GM12864 (cell line): ENCODE measurements around the gene DRG2.

Experiments
- DNase-seq: peaks from one replicate; pipeline ENCODE4 v3.0.0-alpha.2; 2011; ENCODE audit warnings: low read depth
- H3K4me3 ChIP-seq: 2 replicates; pipeline ENCODE4 v1.5.1; 2011; ENCODE audit warnings: mild to moderate bottlenecking, low read depth, low read length, control low read depth
- TF ChIP-seq, protein P1 (sequence below): IDR thresholded peaks from 2 replicates; pipeline ENCODE4 v1.5.1; 2011; ENCODE audit warnings: low read depth, mild to moderate bottlenecking, moderate library complexity, low read length, control low read depth, inconsistent platforms; ENCODE audit errors: missing control alignments

The DRG2 gene

GRCh38 chr17:18100616-18101015, 12.9 kb downstream of the DRG2 start:
- no peak for DNase-seq
- no peak overlapping the region for H3K4me3 ChIP-seq
- TF ChIP-seq, protein P1, sequence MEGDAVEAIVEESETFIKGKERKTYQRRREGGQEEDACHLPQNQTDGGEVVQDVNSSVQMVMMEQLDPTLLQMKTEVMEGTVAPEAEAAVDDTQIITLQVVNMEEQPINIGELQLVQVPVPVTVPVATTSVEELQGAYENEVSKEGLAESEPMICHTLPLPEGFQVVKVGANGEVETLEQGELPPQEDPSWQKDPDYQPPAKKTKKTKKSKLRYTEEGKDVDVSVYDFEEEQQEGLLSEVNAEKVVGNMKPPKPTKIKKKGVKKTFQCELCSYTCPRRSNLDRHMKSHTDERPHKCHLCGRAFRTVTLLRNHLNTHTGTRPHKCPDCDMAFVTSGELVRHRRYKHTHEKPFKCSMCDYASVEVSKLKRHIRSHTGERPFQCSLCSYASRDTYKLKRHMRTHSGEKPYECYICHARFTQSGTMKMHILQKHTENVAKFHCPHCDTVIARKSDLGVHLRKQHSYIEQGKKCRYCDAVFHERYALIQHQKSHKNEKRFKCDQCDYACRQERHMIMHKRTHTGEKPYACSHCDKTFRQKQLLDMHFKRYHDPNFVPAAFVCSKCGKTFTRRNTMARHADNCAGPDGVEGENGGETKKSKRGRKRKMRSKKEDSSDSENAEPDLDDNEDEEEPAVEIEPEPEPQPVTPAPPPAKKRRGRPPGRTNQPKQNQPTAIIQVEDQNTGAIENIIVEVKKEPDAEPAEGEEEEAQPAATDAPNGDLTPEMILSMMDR: no peak

DNA sequence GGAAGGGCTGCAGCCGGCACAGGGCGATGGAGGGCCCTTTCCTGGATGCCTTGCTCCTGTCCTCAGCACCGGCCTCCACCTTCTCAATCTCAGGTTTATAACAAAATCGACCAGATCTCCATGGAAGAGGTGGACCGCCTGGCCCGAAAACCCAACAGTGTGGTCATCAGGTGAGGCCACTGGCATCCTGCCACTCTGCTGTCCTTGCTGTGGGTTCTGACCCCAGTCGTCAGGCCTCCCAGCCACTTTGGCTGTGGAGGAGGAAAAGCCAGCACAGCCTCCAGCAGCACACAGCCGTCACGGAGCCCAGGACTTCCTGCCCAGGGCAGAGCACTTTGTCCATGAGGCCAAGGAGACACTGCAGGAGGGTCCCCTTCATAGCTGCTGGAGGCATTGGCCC, 14.1 kb downstream of the DRG2 start:
- TF ChIP-seq, protein P1: no peak
- no peak overlapping the region for H3K4me3 ChIP-seq
- DNase-seq: no peak

DNA sequence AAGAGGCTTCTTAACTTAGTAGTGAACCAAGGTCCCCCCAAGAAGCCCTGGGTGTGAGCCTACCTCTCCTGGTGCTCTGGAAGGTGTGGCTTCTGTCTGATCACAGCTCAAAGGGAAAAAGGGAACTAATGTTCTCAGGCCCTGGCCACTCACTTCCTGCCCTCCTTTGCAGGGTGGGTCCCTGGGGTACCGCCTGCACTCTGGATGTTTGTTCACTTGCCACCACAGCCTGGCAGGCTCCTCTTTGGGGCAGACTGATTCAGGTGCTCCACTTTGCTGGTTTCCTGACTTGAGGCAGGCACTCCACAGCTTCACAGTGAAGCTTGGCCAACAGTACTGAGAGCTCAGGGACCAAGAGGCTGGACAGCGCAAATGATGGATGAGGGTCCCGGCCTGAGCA, 14.9 kb downstream of the DRG2 start:
- no peak overlapping the region for H3K4me3 ChIP-seq
- no peak for DNase-seq
- TF ChIP-seq, protein P1: no peak

GRCh38 chr17:18105027-18105426, 17.3 kb downstream of the DRG2 start:
- TF ChIP-seq, protein P1: no peak
- DNase-seq: no peak
- H3K4me3 ChIP-seq: no peak overlapping the region

DNA sequence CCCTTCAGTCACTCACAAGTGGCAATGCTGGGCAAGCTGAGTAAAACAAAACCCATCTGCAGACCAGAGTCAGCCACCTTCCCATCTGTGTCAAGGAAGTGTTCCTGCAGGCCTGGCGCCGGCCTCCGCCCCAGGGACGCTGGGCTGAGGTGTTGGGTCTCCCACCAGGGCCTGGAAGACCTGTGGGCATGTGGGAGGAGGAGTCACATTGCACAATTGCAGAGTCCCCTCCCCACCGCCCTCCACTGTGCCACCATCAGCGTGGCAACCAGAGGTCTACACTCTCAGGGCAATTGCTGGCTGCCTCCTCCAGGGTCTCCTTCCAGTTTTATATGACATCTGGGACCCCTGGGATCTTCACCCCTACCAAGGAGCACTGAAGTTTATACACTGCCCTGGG, 17.8 kb downstream of the DRG2 start:
- H3K4me3 ChIP-seq: no peak overlapping the region
- TF ChIP-seq, protein P1: no peak
- no peak for DNase-seq

- no peak overlapping the region for H3K4me3 ChIP-seq
- TF ChIP-seq, protein P1: no peak
- no peak for DNase-seq
Observed at GRCh38 chr17:18106211-18106610, 18.5 kb downstream of the DRG2 start.

DNA sequence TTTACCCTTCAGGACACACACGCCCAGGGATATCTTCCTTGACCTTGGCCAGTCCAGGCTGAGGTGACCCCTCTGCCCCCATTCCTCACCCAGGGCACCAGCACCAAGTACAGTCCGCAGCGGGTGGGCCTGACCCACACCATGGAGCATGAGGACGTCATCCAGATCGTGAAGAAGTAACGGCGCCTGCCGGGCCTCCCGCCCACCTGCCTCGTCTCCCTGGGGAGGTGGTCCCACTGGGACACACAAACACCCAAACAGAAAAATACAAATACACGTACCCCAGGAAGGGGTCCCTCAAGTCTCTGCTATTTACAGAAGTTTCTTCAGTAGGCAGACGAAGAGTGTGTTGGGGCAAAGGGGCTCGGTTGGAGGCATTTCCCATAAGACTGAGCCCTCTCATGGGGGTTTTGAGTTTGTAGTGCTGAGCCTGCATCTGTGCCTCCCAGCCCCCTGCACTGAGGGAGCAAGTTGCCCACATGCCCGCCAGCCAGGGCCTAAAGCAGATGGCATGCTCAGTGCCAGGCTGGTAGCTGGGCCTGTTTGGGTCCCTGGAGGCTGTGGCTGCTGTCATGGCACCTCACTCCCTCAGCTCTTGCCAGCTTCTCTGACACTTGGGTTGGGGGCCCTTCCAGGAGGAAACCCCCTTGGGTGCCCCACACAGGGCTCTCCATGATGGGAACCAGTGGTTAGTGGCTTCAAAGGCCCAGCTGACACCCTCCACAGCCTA, 19.5 kb downstream of the DRG2 start:
- DNase-seq: no peak
- no peak overlapping the region for H3K4me3 ChIP-seq
- TF ChIP-seq, protein P1: no peak
